ENCODE measurements around the gene EIF2B5.
"Not testable (repeated sequence)": the region's sequence is repeated elsewhere in the genome, so short reads cannot be mapped to it uniquely, and the experiment has no call there.

The EIF2B5 gene

DNA sequence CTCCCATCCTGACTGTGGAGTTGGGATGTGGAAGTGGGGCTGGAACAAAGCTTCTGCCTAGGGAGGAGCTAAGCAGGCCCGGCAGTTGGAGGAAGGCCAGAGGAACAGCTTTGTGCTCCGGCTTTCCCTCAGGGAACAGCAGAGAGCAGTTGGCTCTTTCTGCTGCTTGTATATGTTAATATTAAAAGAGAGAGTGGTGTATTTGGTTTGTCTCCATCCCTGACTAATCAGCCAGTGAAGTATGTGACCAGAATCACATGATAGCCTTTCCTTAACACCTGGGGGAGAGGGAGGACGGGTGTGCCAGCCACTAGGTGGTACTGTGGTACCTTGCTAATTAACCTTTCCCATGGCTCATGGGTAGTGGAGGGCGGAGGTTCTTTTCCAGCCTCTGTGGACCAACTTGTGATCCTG, 10.0 kb downstream of the EIF2B5 start:
- H3K27ac ChIP-seq: peak overlapping the region; percentile 52
- TF ChIP-seq, protein P1, sequence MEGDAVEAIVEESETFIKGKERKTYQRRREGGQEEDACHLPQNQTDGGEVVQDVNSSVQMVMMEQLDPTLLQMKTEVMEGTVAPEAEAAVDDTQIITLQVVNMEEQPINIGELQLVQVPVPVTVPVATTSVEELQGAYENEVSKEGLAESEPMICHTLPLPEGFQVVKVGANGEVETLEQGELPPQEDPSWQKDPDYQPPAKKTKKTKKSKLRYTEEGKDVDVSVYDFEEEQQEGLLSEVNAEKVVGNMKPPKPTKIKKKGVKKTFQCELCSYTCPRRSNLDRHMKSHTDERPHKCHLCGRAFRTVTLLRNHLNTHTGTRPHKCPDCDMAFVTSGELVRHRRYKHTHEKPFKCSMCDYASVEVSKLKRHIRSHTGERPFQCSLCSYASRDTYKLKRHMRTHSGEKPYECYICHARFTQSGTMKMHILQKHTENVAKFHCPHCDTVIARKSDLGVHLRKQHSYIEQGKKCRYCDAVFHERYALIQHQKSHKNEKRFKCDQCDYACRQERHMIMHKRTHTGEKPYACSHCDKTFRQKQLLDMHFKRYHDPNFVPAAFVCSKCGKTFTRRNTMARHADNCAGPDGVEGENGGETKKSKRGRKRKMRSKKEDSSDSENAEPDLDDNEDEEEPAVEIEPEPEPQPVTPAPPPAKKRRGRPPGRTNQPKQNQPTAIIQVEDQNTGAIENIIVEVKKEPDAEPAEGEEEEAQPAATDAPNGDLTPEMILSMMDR (IDR thresholded peaks at IDR 0.05): peak; percentile 80
- no peak for TF ChIP-seq ZFX (IDR thresholded peaks at IDR 0.05; ENCODE audit: borderline replicate concordance)

DNA sequence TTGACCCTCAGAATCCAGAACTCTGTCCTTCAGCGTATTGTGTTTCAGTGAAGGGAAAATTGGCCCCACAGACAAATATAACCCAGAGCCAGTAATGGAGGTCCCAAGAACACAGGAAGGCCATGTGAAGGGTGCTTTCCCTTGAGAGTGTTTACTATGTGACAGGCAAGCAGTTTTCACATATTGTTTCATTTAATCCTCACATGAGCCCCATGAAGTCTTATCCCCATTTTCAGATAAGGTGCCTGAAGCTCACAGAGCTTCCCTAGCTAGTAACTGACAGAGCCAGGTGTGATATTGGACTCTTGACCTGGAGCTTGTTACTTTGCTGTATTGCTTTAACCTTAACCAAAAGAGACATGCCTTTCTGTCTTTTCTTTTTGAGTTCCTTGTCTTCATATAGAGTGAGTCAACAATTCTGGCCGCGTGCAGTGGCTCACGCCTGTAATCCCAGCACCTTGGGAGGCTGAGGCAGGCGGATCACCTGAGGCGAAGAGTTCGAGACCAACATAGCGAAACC, 10.7 kb downstream of the EIF2B5 start:
- H3K27ac ChIP-seq: peak overlapping the region; percentile 52
- TF ChIP-seq ZFX (IDR thresholded peaks at IDR 0.05; ENCODE audit: borderline replicate concordance): no peak
- TF ChIP-seq, protein P1 (IDR thresholded peaks at IDR 0.05): no peak

DNA sequence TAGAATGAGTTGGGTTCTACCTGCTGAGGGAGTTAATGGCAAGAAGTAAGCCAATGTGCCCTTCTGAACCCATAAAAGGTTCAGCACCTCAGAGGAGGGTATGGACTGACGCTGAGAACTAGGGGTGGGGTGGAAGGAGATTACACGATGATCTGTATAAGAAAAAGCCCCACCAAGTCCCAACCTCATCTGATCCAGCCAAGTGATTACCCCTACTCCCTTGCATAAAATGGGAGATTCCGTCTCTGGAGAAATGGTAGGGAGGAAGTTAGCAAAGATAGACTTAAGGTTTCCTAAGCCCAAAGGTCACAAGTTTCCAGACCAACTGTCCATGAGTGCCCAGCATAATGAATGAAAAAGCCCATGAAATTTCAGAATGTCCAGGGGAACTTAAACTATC, 12.9 kb downstream of the EIF2B5 start:
- no peak overlapping the region for H3K27ac ChIP-seq
- TF ChIP-seq ZFX (IDR thresholded peaks at IDR 0.05; ENCODE audit: borderline replicate concordance): no peak
- TF ChIP-seq, protein P1 (IDR thresholded peaks at IDR 0.05): no peak

DNA sequence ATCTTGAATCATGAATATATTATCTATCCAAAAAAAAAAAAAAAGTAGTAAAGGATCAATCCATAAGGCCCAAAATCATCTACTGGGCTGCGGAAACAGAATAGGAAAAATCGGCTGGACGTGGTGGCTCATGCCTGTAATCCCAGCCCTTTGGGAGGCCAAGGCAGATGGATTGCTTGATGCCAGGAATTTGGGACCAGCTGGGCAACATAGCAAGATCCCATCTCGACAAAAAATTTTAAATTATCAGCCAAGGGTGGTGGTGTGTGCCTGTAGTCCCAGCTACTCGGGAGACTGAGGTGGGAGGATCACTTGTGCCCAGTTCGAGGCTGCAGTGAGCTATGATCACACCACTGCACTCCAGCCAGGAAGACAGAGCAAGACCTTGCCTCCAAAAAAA, 14.0 kb downstream of the EIF2B5 start:
- H3K27ac ChIP-seq: no peak overlapping the region
- TF ChIP-seq ZFX (IDR thresholded peaks at IDR 0.05; ENCODE audit: borderline replicate concordance): no peak
- TF ChIP-seq, protein P1 (IDR thresholded peaks at IDR 0.05): no peak

DNA sequence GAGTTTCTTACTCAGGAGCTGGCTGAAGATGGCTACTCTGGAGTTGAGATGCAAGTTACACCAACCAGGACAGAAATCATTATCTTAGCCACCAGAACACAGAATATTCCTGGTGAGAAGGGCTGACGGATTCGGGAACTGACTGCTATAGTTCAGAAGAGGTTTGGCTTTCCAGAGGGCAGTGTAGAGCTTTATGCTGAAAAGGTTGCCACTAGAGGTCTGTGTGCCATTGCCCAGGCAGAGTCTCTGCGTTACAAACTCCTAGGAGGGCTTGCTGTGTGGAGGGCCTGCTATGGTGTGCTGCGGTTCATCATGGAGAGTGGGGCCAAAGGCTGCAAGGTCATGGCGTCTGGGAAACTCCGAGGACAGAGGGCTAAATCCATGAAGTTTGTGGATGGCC, 14.6 kb downstream of the EIF2B5 start:
- H3K27ac ChIP-seq: not testable (repeated sequence)
- TF ChIP-seq, protein P1 (IDR thresholded peaks at IDR 0.05): peak; percentile 36

DNA sequence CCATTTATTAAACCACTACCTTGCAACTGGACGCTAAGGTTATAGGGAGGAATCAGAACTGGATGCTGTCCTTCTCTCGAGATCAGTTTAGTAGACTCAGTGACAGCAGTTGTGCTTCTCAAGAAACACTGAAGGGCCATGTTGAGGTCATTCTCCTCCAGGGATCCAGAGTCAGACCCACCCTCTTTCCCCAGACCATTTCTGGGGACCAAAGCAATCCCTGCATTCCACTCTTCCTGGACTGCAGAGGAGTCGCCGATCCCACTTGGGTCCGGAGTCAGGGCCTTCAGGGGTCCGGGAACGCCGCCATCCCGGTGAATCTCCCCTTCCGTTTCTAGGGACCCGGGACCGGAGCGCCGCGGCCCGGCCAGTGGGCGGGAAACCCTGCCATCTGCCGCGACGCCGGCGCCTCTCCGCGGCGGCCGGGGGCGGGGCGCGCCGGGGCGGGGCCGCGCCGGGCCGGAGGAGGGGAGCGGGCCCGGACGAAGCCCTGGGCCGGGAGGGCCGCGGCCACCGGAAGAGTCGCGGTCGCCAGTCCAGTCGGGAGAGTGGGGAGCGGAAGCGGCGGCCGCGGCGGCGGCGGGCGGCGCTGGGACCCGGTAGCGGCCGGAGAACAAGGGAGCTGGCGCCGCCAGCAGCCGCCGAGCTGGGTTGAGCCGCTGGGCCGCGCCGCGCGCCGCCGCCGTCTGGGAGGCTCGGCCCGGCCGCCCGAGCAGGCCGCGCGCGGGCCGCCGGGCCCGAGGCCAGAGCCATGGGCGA, 19.9 kb downstream of the EIF2B5 start, which contains the start of gene DVL3:
DVL3 (plus strand) TSS at position 493 of the 759 bp plus-strand sequence; CDS start at position 752, 259 bp downstream.
- TF ChIP-seq, protein P1 (IDR thresholded peaks at IDR 0.05): no peak
- TF ChIP-seq ZFX (IDR thresholded peaks at IDR 0.05; ENCODE audit: borderline replicate concordance): no peak
- peak within 1 kb of the TSS; percentile 86 for H3K27ac ChIP-seq
